ENCODE results near the gene CERS1. TPM values are rescaled to one million over a fixed set of nuclear protein-coding genes. Genes with fewer than 3 reads are reported as not detected.

CERS1 gene
- total RNA-seq, 1 donor from 2014 or later = not detected

GRCh38 chr19:18859676-18860301, 36.2 kb downstream of the CERS1 start:
- Histone ChIP-seq H3K27ac (no peak overlapping the region), H3K9me3 (no peaks in the 10 kb centered on the region), H3K27me3 (no peaks in the 10 kb centered on the region), H3K4me1 (no peaks in the 10 kb centered on the region), H3K4me3 (no peak overlapping the region), H3K36me3 (peaks cover 99 to 100% of the 10 kb centered on the region in 2 donors)
- DNase-seq (ENCODE audit: low spot score in 2 of 2) = no peak
- TF ChIP-seq CTCF (IDR thresholded peaks at IDR 0.05) = no peak
- intact Hi-C loops (cut with DNase I) = no loop called here

- no peaks in the 10 kb centered on the region for H3K4me1 ChIP-seq
- no peaks in the 10 kb centered on the region for H3K9me3 ChIP-seq
- no peaks in the 10 kb centered on the region for H3K27me3 ChIP-seq
- no peak for DNase-seq (ENCODE audit: low spot score in 2 of 2)
- no peak overlapping the region for H3K27ac ChIP-seq
- H3K4me3 ChIP-seq = no peak overlapping the region
- H3K36me3 ChIP-seq = peaks cover 100% of the 10 kb centered on the region in 2 donors
- no peak for TF ChIP-seq CTCF (IDR thresholded peaks at IDR 0.05)
- intact Hi-C loops (cut with DNase I) = no loop called here
Observed at GRCh38 chr19:18858906-18859646, 36.9 kb downstream of the CERS1 start.

GRCh38 chr19:18857223-18857622, 38.7 kb downstream of the CERS1 start:
- no peak for DNase-seq (ENCODE audit: low spot score in 2 of 2)
- Histone ChIP-seq H3K4me3 (no peak overlapping the region), H3K9me3 (no peaks in the 10 kb centered on the region), H3K36me3 (peaks cover 99 to 100% of the 10 kb centered on the region in 2 donors), H3K27ac (no peak overlapping the region), H3K27me3 (no peaks in the 10 kb centered on the region), H3K4me1 (no peaks in the 10 kb centered on the region)
- intact Hi-C loops (cut with DNase I) = no loop called here
- TF ChIP-seq CTCF (IDR thresholded peaks at IDR 0.05) = no peak

- Histone ChIP-seq H3K36me3 (peaks cover 99 to 100% of the 10 kb centered on the region in 2 donors), H3K9me3 (no peaks in the 10 kb centered on the region), H3K4me3 (no peak overlapping the region), H3K27me3 (no peaks in the 10 kb centered on the region), H3K27ac (no peak overlapping the region), H3K4me1 (no peaks in the 10 kb centered on the region)
- no peak for TF ChIP-seq CTCF (IDR thresholded peaks at IDR 0.05)
- DNase-seq (ENCODE audit: low spot score in 2 of 2) = no peak
- intact Hi-C loops (cut with DNase I) = no loop called here
Observed at GRCh38 chr19:18856385-18857126, 39.4 kb downstream of the CERS1 start.

- Histone ChIP-seq H3K27ac (no peak overlapping the region), H3K4me1 (peaks cover 0 to 3% of the 10 kb centered on the region in 2 donors), H3K4me3 (no peak overlapping the region), H3K27me3 (no peaks in the 10 kb centered on the region), H3K36me3 (peaks cover 99 to 100% of the 10 kb centered on the region in 2 donors), H3K9me3 (no peaks in the 10 kb centered on the region)
- no peak for DNase-seq (ENCODE audit: low spot score in 2 of 2)
- intact Hi-C loops (cut with DNase I) = no loop called here
- TF ChIP-seq CTCF (IDR thresholded peaks at IDR 0.05) = no peak
Observed at GRCh38 chr19:18855647-18856384, 40.1 kb downstream of the CERS1 start.

Measured in ascending aorta (tissue), 2 donors.